GM18505 (cell line): Measurements from ENCODE around the gene CRYBA2.

ENCODE experiments used
- ATAC-seq: cut with Tn5 transposase; IDR thresholded peaks from one replicate; pipeline ENCODE4 v1.9.1; 2021; ENCODE audit not compliant: unreplicated experiment
- POLR2A ChIP-seq: IDR thresholded peaks from 4 replicates; pipeline ENCODE4 v1.6.1; 2011; ENCODE audit warnings: borderline replicate concordance; ENCODE audit not compliant: insufficient read depth, insufficient read length; ENCODE audit errors: extremely low read depth

CRYBA2 gene

GRCh38 chr2:218999881-219000568, 6.8 kb upstream of the CRYBA2 start:
- no peak for ATAC-seq

GRCh38 chr2:218999021-218999880, 6.0 kb upstream of the CRYBA2 start:
- TF ChIP-seq POLR2A = no peak
- ATAC-seq = no peak

More at GRCh38 chr2:218999881-219000568, 6.8 kb upstream of the CRYBA2 start:
- TF ChIP-seq POLR2A = no peak

- no peak for TF ChIP-seq POLR2A
- no peak for ATAC-seq
These were observed 5.3 kb upstream of the CRYBA2 start for GRCh38 chr2:218998414-218999002.

- ATAC-seq = no peak
- TF ChIP-seq POLR2A = no peak
These were observed 4.5 kb upstream of the CRYBA2 start for GRCh38 chr2:218997731-218998130.

- no peak for TF ChIP-seq POLR2A
- no peak for ATAC-seq
These were observed 3.7 kb upstream of the CRYBA2 start for GRCh38 chr2:218996937-218997336.

- no peak for ATAC-seq
- TF ChIP-seq POLR2A = no peak
These were observed 2.9 kb upstream of the CRYBA2 start for GRCh38 chr2:218995972-218996711.

- no peak for ATAC-seq
- TF ChIP-seq POLR2A = no peak
These were observed 2.3 kb upstream of the CRYBA2 start for GRCh38 chr2:218995561-218995960.

- no peak for ATAC-seq
- no peak for TF ChIP-seq POLR2A
These were observed 398 bp downstream of the CRYBA2 start for GRCh38 chr2:218992703-218993344.

GRCh38 chr2:218992196-218992595, 1.0 kb downstream of the CRYBA2 start:
- ATAC-seq = no peak

GRCh38 chr2:218991674-218992168, 1.5 kb downstream of the CRYBA2 start:
- TF ChIP-seq POLR2A = no peak
- no peak for ATAC-seq

More at GRCh38 chr2:218992196-218992595, 1.0 kb downstream of the CRYBA2 start:
- no peak for TF ChIP-seq POLR2A

- no peak for ATAC-seq
- no peak for TF ChIP-seq POLR2A
These were observed 2.6 kb downstream of the CRYBA2 start for GRCh38 chr2:218990612-218991011.

- no peak for TF ChIP-seq POLR2A
- ATAC-seq = no peak
These were observed 3.2 kb downstream of the CRYBA2 start for GRCh38 chr2:218990052-218990451.
